Activated CD4-positive, alpha-beta T cell treated with anti-CD3 and anti-CD28 coated beads for 4 hours (primary cell): Measurements from ENCODE around the gene DSCAML1.
"Not testable (repeated sequence)": the region's sequence is repeated elsewhere in the genome, so short reads cannot be mapped to it uniquely, and the experiment has no call there.

Experiments used
- DNase-seq, 2 donors: peaks; one replicate each; pipeline ENCODE4 v3.0.0-alpha.2; 2020

Gene DSCAML1

GRCh38 chr11:117793583-117793982 lies 3.4 kb downstream of the DSCAML1 start:
- DNase-seq: no peak

GRCh38 chr11:117792992-117793391 lies 4.0 kb downstream of the DSCAML1 start:
- DNase-seq: no peak

- DNase-seq: no peak
These were observed 4.8 kb downstream of the DSCAML1 start for GRCh38 chr11:117792241-117792640.

- DNase-seq: no peak
These were observed 6.7 kb downstream of the DSCAML1 start for GRCh38 chr11:117790279-117790678.

- no peak for DNase-seq
These were observed 7.8 kb downstream of the DSCAML1 start for GRCh38 chr11:117789241-117789640.

GRCh38 chr11:117786135-117786870 lies 10.7 kb downstream of the DSCAML1 start:
- DNase-seq: no peak

- no peak for DNase-seq
These were observed 14.9 kb downstream of the DSCAML1 start for GRCh38 chr11:117782101-117782500.

GRCh38 chr11:117781627-117782026 lies 15.4 kb downstream of the DSCAML1 start:
- DNase-seq: no peak

GRCh38 chr11:117780456-117780855 lies 16.6 kb downstream of the DSCAML1 start:
- DNase-seq: no peak

- DNase-seq: no peak
These were observed 22.5 kb downstream of the DSCAML1 start for GRCh38 chr11:117774553-117774952.

- DNase-seq: no peak
These were observed 24.7 kb downstream of the DSCAML1 start for GRCh38 chr11:117772360-117772759.

GRCh38 chr11:117771841-117772240 lies 25.2 kb downstream of the DSCAML1 start:
- DNase-seq: no peak

GRCh38 chr11:117771197-117771596 lies 25.8 kb downstream of the DSCAML1 start:
- no peak for DNase-seq

- DNase-seq: no peak
These were observed 27.0 kb downstream of the DSCAML1 start for GRCh38 chr11:117770061-117770460.

GRCh38 chr11:117769533-117769932 lies 27.5 kb downstream of the DSCAML1 start:
- DNase-seq: no peak

GRCh38 chr11:117768506-117768905 lies 28.5 kb downstream of the DSCAML1 start:
- DNase-seq: no peak

- no peak for DNase-seq
These were observed 29.9 kb downstream of the DSCAML1 start for GRCh38 chr11:117767071-117767470.

- DNase-seq: no peak
These were observed 30.4 kb downstream of the DSCAML1 start for GRCh38 chr11:117766576-117766975.

- no peak for DNase-seq
These were observed 31.0 kb downstream of the DSCAML1 start for GRCh38 chr11:117766026-117766425.

GRCh38 chr11:117765068-117765467 lies 31.9 kb downstream of the DSCAML1 start:
- DNase-seq: no peak

GRCh38 chr11:117763465-117763864 lies 33.6 kb downstream of the DSCAML1 start:
- DNase-seq: not testable (repeated sequence)

GRCh38 chr11:117761993-117762392 lies 35.0 kb downstream of the DSCAML1 start:
- DNase-seq: no peak

- DNase-seq: no peak
These were observed 37.7 kb downstream of the DSCAML1 start for GRCh38 chr11:117759305-117759704.

GRCh38 chr11:117754030-117754429 lies 43.0 kb downstream of the DSCAML1 start:
- DNase-seq: no peak

GRCh38 chr11:117752721-117753237 lies 44.2 kb downstream of the DSCAML1 start:
- no peak for DNase-seq
